HepG2 (cell line): ENCODE data around the gene SIRT7. TPM values are rescaled to one million over a fixed set of nuclear protein-coding genes. Genes with fewer than 3 reads are reported as not detected.

ENCODE experiments used
- ATF7 ChIP-seq, 2 experiments: fragments of 450-650 bp in 1 of 2; sonication (generic) in 1 of 2; formaldehyde crosslinking in 1 of 2; IDR thresholded peaks; 2 replicates each; pipeline versions ENCODE4 v1.4.0 to v1.6.1; 2016 to 2020; ENCODE audit warnings: antibody characterized with exemption in 1 of 2, mild to moderate bottlenecking in 1 of 2, missing genetic modification reagents in 1 of 2
- GATAD1 ChIP-seq: IDR thresholded peaks from 2 replicates; pipeline ENCODE4 v1.6.1; 2016; ENCODE audit warnings: missing genetic modification reagents, missing compliant biosample characterization
- NCOR1 ChIP-seq: fragments of 200-600 bp; sonication (generic); IDR thresholded peaks from 2 replicates; pipeline ENCODE4 v1.7.0; 2017; ENCODE audit warnings: antibody characterized with exemption, low read length, borderline replicate concordance
- RNF2 ChIP-seq: fragments of 450-650 bp; conservative IDR thresholded peaks from 2 replicates; pipeline ENCODE4 v1.6.1; 2016; ENCODE audit warnings: low read depth
- SP1 ChIP-seq, 2 experiments: fragments of 450-650 bp in 1 of 2; sonication (generic) in 1 of 2; formaldehyde crosslinking in 1 of 2; IDR thresholded peaks; 2 replicates each; pipeline versions ENCODE4 v1.4.0 to v1.6.1; 2016 to 2020; ENCODE audit warnings: missing genetic modification reagents in 1 of 2
- TBP ChIP-seq: sonication (generic); formaldehyde crosslinking; IDR thresholded peaks from 2 replicates; pipeline ENCODE4 v1.5.0; 2020; ENCODE audit warnings: missing genetic modification reagents
- ZBTB20 ChIP-seq: sonication (generic); formaldehyde crosslinking; IDR thresholded peaks from 2 replicates; pipeline ENCODE4 v1.8.1; 2023; ENCODE audit warnings: missing genetic modification reagents, low read depth, mild to moderate bottlenecking, borderline replicate concordance
- ZNF232 ChIP-seq: sonication (generic); formaldehyde crosslinking; IDR thresholded peaks from 2 replicates; pipeline ENCODE4 v1.4.0; 2020; ENCODE audit warnings: missing genetic modification reagents, borderline replicate concordance
- ZNF788 ChIP-seq: sonication (generic); formaldehyde crosslinking; IDR thresholded peaks from 2 replicates; pipeline ENCODE4 v1.5.0; 2020; ENCODE audit warnings: mild to moderate bottlenecking, missing genetic modification reagents, borderline replicate concordance
- polyA plus RNA-seq, 8 experiments: library from polyadenylated mRNA; depleted of rRNA in 3 of 8; stranded (reverse) in 7 of 8; unstranded in 1 of 8; fragments of >200 nt; fragmentation: Illumina TruSeq in 4 of 8; extraction: Trizol in 4 of 8; gene quantifications; 2 replicates each; pipeline versions ENCODE4 v1.2.1 to v1.2.3, GENCODE V29; 2011 to 2016; ENCODE audit warnings: low read depth in 4 of 8, missing spikeins in 1 of 8, mixed read lengths in 1 of 8; ENCODE audit not compliant: insufficient read depth in 1 of 8
- total RNA-seq, 5 experiments: library from RNA; depleted of rRNA; stranded (reverse); fragments of >200 nt; fragmentation: Illumina TruSeq; extraction: Trizol; gene quantifications; 2 replicates each; pipeline ENCODE4 v1.2.3, GENCODE V29; 2016; ENCODE audit warnings: low read depth in 1 of 5
- TF ChIP-seq, protein P1 (sequence below): sonication (generic); formaldehyde crosslinking; IDR thresholded peaks from 2 replicates; pipeline ENCODE4 v1.4.0; 2020; ENCODE audit warnings: mild to moderate bottlenecking, missing genetic modification reagents, borderline replicate concordance
- TF ChIP-seq, protein P2 (sequence below): sonication (generic); formaldehyde crosslinking; IDR thresholded peaks from 2 replicates; pipeline ENCODE4 v1.9.0; 2021; ENCODE audit warnings: missing genetic modification reagents, mild to moderate bottlenecking, borderline replicate concordance
- TF ChIP-seq, protein P3 (sequence below): sonication (generic); formaldehyde crosslinking; IDR thresholded peaks from 2 replicates; pipeline ENCODE4 v1.5.1; 2020; ENCODE audit warnings: missing genetic modification reagents, mild to moderate bottlenecking, borderline replicate concordance
- TF ChIP-seq, protein P4 (sequence below): sonication (generic); formaldehyde crosslinking; IDR thresholded peaks from 2 replicates; pipeline ENCODE4 v1.4.0; 2020; ENCODE audit warnings: missing genetic modification reagents, borderline replicate concordance

SIRT7 gene
- total and polyA plus RNA-seq, 2 of the 13 experiments (the other 11 are each of a cell fraction or from before 2014, with no cell fraction given): 8.3 to 24.8 TPM

DNA sequence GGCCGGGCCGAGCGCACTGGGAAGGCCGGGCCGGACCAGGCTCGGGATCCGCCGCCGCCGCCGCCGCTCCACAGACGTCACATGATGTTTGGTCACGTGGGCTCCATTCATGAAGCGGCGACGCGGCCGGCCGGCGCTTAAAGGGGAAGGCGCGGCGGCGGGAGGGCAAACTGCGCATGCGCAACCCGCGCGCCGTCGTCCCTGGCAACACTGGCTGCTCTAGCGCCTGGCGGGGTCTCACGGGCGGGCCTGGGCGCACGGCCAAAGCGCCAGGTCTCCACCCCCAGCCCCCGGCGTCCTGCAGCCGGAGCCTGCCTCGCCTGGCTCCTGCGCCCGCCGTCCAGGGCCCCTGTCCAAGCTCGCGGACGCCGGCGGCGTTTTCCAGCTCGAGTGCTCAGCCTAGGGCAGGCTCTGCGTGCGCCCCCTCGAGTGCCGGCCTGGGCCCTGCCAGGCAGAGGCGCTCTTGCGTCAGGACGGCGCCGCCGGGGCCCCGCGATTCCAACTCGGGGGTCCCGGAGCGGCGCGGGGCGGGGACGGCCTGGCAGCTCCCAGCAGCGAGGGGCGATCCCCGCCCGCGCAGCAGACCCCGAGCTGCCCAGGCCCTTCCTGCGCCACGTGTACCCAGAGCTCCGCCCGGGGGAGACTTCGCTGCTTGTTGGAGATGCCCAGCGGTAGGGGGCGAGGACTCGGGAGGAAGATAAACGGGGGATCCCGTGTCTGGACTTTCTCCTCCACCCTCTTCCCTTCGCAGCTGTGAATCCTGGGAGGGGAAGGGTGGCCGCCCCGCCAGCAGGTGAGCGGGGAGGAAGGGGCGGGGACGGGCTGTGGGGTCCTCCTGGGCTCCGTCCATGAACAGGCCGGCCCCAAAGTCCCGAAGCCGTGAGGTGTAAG lies 9.9 kb upstream of the SIRT7 start, which contains the start of gene MAFG (continued):
- TF ChIP-seq, protein P1, sequence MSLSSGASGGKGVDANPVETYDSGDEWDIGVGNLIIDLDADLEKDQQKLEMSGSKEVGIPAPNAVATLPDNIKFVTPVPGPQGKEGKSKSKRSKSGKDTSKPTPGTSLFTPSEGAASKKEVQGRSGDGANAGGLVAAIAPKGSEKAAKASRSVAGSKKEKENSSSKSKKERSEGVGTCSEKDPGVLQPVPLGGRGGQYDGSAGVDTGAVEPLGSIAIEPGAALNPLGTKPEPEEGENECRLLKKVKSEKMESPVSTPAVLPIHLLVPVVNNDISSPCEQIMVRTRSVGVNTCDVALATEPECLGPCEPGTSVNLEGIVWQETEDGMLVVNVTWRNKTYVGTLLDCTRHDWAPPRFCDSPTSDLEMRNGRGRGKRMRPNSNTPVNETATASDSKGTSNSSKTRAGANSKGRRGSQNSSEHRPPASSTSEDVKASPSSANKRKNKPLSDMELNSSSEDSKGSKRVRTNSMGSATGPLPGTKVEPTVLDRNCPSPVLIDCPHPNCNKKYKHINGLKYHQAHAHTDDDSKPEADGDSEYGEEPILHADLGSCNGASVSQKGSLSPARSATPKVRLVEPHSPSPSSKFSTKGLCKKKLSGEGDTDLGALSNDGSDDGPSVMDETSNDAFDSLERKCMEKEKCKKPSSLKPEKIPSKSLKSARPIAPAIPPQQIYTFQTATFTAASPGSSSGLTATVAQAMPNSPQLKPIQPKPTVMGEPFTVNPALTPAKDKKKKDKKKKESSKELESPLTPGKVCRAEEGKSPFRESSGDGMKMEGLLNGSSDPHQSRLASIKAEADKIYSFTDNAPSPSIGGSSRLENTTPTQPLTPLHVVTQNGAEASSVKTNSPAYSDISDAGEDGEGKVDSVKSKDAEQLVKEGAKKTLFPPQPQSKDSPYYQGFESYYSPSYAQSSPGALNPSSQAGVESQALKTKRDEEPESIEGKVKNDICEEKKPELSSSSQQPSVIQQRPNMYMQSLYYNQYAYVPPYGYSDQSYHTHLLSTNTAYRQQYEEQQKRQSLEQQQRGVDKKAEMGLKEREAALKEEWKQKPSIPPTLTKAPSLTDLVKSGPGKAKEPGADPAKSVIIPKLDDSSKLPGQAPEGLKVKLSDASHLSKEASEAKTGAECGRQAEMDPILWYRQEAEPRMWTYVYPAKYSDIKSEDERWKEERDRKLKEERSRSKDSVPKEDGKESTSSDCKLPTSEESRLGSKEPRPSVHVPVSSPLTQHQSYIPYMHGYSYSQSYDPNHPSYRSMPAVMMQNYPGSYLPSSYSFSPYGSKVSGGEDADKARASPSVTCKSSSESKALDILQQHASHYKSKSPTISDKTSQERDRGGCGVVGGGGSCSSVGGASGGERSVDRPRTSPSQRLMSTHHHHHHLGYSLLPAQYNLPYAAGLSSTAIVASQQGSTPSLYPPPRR: peak; percentile 48; the same call in 1 of the 2 replicates
- TF ChIP-seq TBP: peak; percentile 82; the same call in 1 of the 2 replicates
- TF ChIP-seq GATAD1 (CRISPR knock-in tag): peak; percentile 89
- TF ChIP-seq ZNF788 (CRISPR knock-in tag): peak; percentile 94
- TF ChIP-seq NCOR1: peak; percentile 31; the same call in 1 of the 2 replicates
- 0 out of 2 replicates have a peak, but pooled peaks have one; percentile 56 for TF ChIP-seq RNF2
- TF ChIP-seq, protein P2, sequence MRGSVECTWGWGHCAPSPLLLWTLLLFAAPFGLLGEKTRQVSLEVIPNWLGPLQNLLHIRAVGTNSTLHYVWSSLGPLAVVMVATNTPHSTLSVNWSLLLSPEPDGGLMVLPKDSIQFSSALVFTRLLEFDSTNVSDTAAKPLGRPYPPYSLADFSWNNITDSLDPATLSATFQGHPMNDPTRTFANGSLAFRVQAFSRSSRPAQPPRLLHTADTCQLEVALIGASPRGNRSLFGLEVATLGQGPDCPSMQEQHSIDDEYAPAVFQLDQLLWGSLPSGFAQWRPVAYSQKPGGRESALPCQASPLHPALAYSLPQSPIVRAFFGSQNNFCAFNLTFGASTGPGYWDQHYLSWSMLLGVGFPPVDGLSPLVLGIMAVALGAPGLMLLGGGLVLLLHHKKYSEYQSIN (CRISPR knock-in tag): no peak
- TF ChIP-seq, protein P3, sequence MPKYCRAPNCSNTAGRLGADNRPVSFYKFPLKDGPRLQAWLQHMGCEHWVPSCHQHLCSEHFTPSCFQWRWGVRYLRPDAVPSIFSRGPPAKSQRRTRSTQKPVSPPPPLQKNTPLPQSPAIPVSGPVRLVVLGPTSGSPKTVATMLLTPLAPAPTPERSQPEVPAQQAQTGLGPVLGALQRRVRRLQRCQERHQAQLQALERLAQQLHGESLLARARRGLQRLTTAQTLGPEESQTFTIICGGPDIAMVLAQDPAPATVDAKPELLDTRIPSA (CRISPR knock-in tag): 0 out of 2 replicates have a peak, but pooled peaks have one; percentile 56
- no peak for TF ChIP-seq SP1 (IDR thresholded peaks at IDR 0.05)
- TF ChIP-seq SP1 (CRISPR knock-in tag; IDR thresholded peaks at IDR 0.05): peak; percentile 51
- 0 out of 2 replicates have a peak, but pooled peaks have one; percentile 42 for TF ChIP-seq ZNF232
- TF ChIP-seq ZBTB20 (CRISPR knock-in tag): no peak; the same call in 1 of the 2 replicates
- TF ChIP-seq, protein P4, sequence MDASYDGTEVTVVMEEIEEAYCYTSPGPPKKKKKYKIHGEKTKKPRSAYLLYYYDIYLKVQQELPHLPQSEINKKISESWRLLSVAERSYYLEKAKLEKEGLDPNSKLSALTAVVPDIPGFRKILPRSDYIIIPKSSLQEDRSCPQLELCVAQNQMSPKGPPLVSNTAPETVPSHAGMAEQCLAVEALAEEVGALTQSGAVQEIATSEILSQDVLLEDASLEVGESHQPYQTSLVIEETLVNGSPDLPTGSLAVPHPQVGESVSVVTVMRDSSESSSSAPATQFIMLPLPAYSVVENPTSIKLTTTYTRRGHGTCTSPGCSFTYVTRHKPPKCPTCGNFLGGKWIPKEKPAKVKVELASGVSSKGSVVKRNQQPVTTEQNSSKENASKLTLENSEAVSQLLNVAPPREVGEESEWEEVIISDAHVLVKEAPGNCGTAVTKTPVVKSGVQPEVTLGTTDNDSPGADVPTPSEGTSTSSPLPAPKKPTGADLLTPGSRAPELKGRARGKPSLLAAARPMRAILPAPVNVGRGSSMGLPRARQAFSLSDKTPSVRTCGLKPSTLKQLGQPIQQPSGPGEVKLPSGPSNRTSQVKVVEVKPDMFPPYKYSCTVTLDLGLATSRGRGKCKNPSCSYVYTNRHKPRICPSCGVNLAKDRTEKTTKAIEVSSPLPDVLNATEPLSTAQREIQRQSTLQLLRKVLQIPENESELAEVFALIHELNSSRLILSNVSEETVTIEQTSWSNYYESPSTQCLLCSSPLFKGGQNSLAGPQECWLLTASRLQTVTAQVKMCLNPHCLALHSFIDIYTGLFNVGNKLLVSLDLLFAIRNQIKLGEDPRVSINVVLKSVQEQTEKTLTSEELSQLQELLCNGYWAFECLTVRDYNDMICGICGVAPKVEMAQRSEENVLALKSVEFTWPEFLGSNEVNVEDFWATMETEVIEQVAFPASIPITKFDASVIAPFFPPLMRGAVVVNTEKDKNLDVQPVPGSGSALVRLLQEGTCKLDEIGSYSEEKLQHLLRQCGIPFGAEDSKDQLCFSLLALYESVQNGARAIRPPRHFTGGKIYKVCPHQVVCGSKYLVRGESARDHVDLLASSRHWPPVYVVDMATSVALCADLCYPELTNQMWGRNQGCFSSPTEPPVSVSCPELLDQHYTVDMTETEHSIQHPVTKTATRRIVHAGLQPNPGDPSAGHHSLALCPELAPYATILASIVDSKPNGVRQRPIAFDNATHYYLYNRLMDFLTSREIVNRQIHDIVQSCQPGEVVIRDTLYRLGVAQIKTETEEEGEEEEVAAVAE (CRISPR knock-in tag): peak; percentile 16; the same call in 1 of the 2 replicates
- no peak for TF ChIP-seq ATF7 (IDR thresholded peaks at IDR 0.05)
- TF ChIP-seq ATF7 (CRISPR knock-in tag; IDR thresholded peaks at IDR 0.05): 0 out of 2 replicates have a peak, but pooled peaks have one; percentile 39
